HG03439 (cell line): ENCODE results near the gene RHOJ.
A peak's percentile ranks its signal among the peaks of the same experiment; 100 is the strongest.
"Not testable (repeated sequence)": the region's sequence is repeated elsewhere in the genome, so short reads cannot be mapped to it uniquely, and the experiment has no call there.

Source experiments
- ATAC-seq: cut with Tn5 transposase; IDR thresholded peaks from one replicate; pipeline ENCODE4 v1.9.1; 2021; ENCODE audit warnings: mild to moderate bottlenecking, moderate library complexity; ENCODE audit not compliant: unreplicated experiment

The RHOJ gene

DNA sequence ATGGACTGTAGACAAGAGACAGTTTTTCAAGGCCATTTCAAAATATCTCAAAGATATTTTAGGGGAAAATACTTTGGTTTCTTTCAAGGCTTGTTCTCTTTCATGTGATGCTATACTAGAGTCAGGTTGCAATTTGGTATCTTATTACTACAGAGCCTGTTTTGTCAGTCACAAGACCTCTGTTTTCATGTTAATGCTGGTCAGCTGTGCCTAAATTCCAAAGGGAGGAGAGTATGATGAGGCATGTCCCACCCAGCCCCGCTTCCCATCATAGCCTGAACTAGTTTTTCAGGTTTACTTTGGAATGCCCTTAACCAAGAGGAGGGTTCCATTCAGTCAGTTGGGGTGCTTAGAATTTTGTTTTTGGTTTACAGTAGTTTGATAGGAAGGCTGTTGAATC lies 61.9 kb downstream of the RHOJ start:
- no peak for ATAC-seq

DNA sequence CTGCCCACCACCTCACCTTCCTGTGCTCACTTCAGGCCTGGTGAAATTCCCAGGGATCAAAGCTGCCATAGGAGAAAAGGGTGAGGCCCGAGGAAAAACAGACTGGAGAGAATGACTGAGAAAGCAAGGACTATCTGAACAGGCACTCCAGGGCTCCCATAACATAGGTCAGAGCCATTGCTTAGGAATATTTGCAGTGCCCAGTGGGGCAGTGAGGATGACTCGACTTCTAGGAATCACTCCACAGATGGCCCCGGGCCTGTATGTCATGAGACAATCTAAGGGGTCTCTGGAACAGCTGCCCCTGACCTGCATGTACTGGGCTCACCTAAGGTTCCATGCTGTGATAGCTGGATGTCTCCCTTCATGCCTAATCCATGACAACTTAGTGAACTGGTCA lies 62.9 kb downstream of the RHOJ start:
- no peak for ATAC-seq

GRCh38 chr14:63268771-63269170 lies 64.5 kb downstream of the RHOJ start:
- ATAC-seq, result no peak

DNA sequence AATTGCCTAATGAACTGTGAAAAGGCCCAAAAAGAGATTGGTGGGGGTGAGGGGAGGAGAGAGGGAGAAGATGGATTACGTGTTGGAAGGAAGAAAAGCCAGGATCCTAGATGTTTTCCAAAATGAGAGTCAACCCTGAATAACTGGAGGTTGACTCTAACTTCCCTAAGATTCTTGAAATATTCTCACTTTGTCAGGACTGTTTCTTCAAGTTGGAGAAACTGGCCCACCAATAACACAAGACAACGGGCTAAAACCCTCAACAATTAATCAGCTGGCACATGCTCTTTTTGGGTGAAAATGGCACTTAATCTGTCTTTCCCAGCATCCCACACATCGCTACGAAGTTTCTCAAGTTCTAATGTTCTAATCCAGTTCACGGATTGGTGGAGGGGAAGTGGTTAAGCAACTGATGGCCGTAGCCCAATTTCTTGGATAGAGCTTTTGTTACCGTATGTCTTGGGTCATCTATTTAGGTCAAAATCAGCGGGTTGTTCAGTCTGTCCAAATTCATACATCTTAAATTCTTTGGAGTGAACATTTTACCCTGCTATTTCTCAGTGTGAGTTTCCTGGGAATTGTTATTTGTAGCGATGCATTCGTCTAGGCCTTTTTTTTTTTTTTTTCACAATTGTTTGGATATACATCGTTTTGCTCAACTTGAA lies 65.5 kb downstream of the RHOJ start:
- ATAC-seq, result no peak

DNA sequence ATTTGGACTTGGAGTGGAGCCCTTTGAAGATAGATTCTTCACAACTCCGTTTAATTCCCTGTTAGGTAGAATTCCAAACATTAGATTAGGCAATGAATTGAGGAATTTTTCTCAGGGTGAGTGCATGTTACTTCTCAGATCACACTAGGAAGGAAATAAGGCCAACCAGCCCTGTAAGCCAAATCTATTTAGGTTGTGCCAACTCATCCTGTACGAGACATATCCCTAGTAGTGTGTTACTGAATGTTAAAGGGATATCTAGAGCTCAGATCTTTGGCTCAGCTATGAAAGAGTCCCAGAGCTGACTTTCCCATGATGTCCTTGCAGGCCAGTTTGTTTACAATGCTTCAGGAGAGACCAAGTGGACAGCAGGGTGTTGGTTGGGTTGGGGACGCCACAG lies 68.9 kb downstream of the RHOJ start:
- no peak for ATAC-seq

DNA sequence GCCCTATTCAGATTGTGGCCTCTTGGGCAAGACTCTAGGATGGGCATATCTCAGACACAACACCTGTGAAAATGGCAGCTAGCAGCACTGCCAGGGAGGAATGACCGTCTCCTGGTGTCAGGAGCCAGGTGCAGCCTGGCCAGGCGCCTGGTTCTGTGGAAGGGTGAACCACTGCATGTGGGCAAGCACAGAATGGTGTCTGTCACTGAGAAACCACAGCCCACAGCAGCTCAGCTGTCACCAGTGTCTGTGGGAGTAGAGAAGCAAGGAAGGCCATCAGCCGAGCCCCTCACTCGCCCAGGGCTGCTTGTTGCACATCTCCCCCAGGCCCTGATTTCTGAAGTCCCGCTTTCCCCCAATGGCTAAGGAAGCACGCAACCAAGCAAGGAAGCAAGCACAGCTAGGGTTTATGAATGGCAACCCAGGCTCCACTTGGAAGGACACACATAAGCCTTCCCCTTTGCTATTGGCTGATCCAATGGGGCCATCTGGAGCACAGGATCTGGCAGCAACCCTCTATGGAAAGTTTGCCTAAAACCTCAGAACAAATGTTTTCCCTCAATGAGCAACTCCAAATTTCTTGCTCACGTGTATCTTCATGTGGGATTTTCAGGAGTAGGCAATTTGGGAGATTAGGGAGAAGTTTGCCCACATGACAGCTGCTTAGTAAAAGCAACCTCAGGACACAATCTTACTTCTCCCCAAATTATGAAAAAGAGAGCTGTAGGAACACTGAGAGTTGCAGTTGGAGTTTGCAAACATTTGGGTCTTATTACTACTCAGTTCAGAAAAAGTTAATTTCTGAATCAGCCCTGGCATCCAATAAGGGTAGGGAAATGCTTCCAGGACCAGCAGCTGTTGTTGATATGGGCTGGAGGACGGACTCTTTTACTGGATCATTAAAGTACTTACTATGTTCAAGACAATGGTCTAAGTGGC lies 69.7 kb downstream of the RHOJ start:
- no peak for ATAC-seq

GRCh38 chr14:63275611-63276010 lies 71.4 kb downstream of the RHOJ start:
- no peak for ATAC-seq

GRCh38 chr14:63276016-63276415 lies 71.8 kb downstream of the RHOJ start:
- ATAC-seq, result no peak

DNA sequence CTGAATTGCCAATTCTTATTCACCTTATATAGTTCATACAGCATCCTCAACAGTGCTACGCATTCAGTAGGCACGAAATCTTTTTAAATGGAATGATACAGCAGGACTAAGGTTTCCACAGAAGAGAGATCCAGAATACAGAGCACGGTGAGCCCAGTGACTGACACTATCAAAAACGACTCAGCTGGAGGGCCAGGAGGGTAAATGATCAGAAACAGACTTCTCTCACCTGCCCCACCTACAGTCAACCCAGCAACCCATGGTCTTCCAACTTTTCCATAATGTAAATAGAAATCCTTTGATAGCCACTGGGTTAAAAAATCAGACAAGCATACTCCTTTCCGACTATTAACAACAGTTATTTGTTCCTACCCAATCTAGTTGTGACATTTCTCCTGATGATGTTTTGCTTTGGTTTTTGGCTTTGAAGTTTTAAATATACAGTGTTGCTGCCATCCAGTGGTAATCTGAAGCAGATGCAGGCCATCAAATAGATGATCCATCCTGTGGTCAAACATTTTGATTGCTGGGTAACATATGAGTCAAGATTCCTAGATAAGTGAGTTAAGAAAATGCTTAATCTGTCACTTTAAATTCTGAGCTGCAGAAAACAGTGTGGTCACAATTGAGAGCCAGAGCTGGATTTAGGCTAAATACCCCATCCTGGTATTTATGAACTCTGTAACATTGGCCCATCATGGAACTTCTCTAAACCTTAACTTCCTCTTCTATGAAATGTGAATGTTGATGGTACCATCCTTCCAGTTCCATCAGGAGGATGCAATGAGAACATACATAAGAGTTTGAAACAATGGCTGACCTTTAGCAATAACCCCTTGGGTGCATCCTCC lies 72.5 kb downstream of the RHOJ start:
- peak; percentile 61 for ATAC-seq

DNA sequence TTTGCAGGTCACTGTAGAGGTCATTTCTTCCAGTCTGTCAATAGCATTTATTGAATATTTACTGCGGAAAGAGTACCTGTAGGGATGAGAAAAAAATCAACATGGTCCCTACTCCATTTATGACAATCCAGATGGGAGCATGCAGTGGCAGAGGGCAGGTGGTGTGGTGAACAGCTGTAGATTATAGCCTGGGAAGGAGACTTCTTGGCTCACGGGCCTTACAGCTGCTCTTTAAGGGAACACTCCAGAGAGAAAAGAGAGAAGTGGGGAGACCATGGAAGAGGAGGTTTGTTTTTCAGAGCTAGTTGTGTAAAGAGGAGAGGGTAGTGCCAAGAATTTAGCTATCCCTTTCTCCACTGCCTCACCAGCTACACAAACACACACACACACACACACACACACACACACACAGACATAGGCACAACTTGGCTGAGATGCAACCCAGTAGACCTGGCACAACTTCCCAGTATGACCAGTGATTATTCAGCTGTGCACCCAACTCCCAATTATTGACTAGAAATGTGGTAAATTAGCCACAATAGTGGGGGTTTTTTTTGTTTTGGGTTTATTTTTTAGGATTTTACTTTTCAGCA lies 73.4 kb downstream of the RHOJ start:
- no peak for ATAC-seq

DNA sequence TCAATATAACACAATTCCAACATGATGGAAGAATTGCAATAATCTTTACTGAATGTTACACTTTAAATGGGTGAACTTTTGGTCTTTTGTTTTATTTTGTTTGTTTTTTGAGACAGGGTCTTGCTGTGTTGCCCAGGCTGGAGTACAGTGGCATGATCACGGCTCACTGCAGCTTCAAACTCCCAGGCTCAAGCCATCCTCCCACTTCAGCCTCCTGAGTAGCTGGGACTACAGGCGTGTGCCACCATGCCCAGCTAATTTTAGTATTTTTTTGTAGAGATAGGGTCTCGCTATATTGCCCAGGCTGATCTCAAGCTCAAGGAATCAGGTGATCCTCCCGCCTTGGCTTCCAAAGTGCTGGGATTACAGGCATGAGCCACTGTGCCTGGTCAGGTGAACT lies 75.7 kb downstream of the RHOJ start:
- ATAC-seq, result not testable (repeated sequence)

GRCh38 chr14:63282997-63283883 lies 79.0 kb downstream of the RHOJ start:
- ATAC-seq, result peak; percentile 72

DNA sequence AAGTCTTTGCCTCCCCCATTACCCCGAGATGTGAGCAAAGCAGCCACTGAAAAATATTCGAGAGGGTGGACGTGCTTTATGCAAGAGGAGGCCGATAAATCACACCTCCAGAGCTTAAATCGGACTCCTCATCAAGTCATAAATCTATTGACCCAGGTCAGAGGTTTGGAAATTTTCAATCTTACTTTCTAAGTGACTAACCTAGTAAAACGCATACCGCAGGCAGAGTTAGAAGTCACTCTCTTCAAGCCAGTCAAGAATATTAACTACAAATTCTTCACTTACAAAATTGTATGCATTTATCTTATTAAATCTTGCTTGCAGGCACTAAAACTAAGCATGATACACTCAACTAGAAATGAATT lies 79.6 kb downstream of the RHOJ start:
- no peak for ATAC-seq

DNA sequence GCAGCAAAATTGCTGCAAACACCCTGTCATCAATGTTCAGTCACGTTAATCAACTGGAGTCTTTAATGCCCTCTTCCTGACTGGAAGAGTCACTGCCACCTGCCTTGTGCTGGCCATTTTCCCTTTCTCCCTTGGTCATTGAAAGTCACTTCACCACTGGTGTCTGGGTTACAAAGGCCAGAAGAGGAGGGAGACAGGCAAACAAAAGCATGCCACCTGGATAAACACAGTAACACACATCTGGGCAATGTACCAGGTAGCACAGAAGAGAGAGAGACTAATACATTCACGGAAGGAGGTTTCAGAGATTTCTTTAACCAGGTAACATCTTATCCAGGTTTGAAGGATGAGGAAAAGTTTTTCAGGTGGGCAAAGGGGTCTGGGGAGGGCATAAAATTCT lies 81.8 kb downstream of the RHOJ start:
- no peak for ATAC-seq

- no peak for ATAC-seq
These were observed 83.6 kb downstream of the RHOJ start for GRCh38 chr14:63287666-63288483.

GRCh38 chr14:63288853-63289252 lies 84.6 kb downstream of the RHOJ start:
- ATAC-seq, result peak; percentile 53

GRCh38 chr14:63290741-63291430 lies 86.6 kb downstream of the RHOJ start:
- no peak for ATAC-seq

- ATAC-seq, result no peak
These were observed 88.6 kb downstream of the RHOJ start for GRCh38 chr14:63292805-63293204.
